G401.6 (cell line): ENCODE measurements around the gene CYP19A1.
"Not testable (repeated sequence)": the region's sequence is repeated elsewhere in the genome, so short reads cannot be mapped to it uniquely, and the experiment has no call there.

Experiments
- FAIRE-seq: peaks from 2 replicates; lab custom pipeline; 2012; peaks lifted over from hg19 to GRCh38; lab: Jason Lieb, UNC

Gene CYP19A1

GRCh38 chr15:51205050-51205975, 133.1 kb downstream of the CYP19A1 start:
- no peak for FAIRE-seq

- FAIRE-seq: no peak
Measured at GRCh38 chr15:51203797-51204196, 134.6 kb downstream of the CYP19A1 start.

- no peak for FAIRE-seq
Measured at GRCh38 chr15:51202783-51203182, 135.6 kb downstream of the CYP19A1 start.

- FAIRE-seq: no peak
Measured at GRCh38 chr15:51201581-51201980, 136.8 kb downstream of the CYP19A1 start.

GRCh38 chr15:51200792-51201191, 137.6 kb downstream of the CYP19A1 start:
- no peak for FAIRE-seq

GRCh38 chr15:51199541-51199940, 138.9 kb downstream of the CYP19A1 start:
- no peak for FAIRE-seq

- no peak for FAIRE-seq
Measured at GRCh38 chr15:51198701-51199232, 139.6 kb downstream of the CYP19A1 start.

- no peak for FAIRE-seq
Measured at GRCh38 chr15:51195459-51195858, 142.9 kb downstream of the CYP19A1 start.

- no peak for FAIRE-seq
Measured at GRCh38 chr15:51193979-51194378, 144.4 kb downstream of the CYP19A1 start.

GRCh38 chr15:51193526-51193925, 144.9 kb downstream of the CYP19A1 start:
- FAIRE-seq: no peak

GRCh38 chr15:51192521-51193280, 145.7 kb downstream of the CYP19A1 start:
- FAIRE-seq: no peak

GRCh38 chr15:51191766-51192165, 146.6 kb downstream of the CYP19A1 start:
- FAIRE-seq: no peak

GRCh38 chr15:51191072-51191670, 147.2 kb downstream of the CYP19A1 start:
- no peak for FAIRE-seq

GRCh38 chr15:51190424-51191068, 147.8 kb downstream of the CYP19A1 start:
- no peak for FAIRE-seq

- no peak for FAIRE-seq
Measured at GRCh38 chr15:51189669-51190385, 148.6 kb downstream of the CYP19A1 start.

- FAIRE-seq: not testable (repeated sequence)
Measured at GRCh38 chr15:51188791-51189190, 149.6 kb downstream of the CYP19A1 start.

GRCh38 chr15:51186891-51187290, 151.5 kb downstream of the CYP19A1 start:
- no peak for FAIRE-seq

GRCh38 chr15:51186181-51186705, 152.2 kb downstream of the CYP19A1 start:
- no peak for FAIRE-seq

- FAIRE-seq: no peak
Measured at GRCh38 chr15:51185213-51186159, 152.9 kb downstream of the CYP19A1 start.

- no peak for FAIRE-seq
Measured at GRCh38 chr15:51184627-51185026, 153.8 kb downstream of the CYP19A1 start.
